MM.1S (cell line): ENCODE measurements around the gene TSPAN5.

Experiments used
- EZH2 ChIP-seq: fragments of 300-600 bp; sonication (generic); optimal IDR thresholded peaks from 2 replicates; pipeline ENCODE3; 2017; ENCODE audit warnings: low read depth, mild to moderate bottlenecking, antibody characterized with exemption, low read length, mixed read lengths
- EZH2phosphoT487 ChIP-seq: fragments of 300-600 bp; sonication (generic); IDR thresholded peaks from 2 replicates; pipeline ENCODE4 v1.6.1; 2018; ENCODE audit warnings: antibody characterized with exemption, low read length
- TF ChIP-seq, protein P1 (sequence below): fragments of 300-600 bp; sonication (generic); IDR thresholded peaks from 2 replicates; pipeline ENCODE4 v1.5.1; 2016; ENCODE audit warnings: antibody characterized with exemption, low read length, mixed read lengths

DNA sequence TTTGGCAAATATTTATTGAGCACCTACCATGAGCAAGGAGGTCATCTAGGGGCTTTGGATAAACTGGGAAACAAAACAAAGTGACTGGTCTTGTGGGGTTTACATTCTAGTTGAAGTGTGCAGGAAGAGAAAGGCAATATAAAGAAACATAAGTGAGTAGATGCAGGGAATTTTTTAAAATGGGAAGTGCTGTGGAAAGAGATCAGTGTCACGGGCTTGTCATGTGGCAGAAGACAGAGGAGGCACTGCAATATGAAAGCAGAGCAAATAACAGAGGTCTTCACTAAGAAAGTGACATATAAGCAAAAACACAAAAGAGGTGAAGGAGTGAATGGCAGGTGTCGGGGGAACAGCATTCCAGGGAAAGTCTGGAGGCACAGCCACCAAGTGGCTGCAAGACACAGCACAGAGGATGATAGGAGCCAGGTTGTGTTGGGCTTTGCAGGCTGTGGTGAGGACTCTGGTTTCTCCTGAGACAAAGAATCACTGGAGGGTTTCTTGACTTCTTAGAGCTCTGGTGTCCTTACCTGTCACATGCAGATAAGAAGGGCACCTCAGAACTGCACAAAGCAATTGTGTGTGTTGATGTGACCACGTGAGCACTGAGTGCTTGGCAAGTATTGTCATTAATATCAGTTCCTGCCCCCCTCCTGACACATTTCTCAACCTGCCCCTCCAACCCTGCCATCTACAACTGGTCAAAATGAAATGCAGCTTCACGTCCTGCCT is 143.5 kb downstream of the TSPAN5 start:
- TF ChIP-seq EZH2 (no peak), EZH2phosphoT487 (no peak)
- TF ChIP-seq, protein P1, sequence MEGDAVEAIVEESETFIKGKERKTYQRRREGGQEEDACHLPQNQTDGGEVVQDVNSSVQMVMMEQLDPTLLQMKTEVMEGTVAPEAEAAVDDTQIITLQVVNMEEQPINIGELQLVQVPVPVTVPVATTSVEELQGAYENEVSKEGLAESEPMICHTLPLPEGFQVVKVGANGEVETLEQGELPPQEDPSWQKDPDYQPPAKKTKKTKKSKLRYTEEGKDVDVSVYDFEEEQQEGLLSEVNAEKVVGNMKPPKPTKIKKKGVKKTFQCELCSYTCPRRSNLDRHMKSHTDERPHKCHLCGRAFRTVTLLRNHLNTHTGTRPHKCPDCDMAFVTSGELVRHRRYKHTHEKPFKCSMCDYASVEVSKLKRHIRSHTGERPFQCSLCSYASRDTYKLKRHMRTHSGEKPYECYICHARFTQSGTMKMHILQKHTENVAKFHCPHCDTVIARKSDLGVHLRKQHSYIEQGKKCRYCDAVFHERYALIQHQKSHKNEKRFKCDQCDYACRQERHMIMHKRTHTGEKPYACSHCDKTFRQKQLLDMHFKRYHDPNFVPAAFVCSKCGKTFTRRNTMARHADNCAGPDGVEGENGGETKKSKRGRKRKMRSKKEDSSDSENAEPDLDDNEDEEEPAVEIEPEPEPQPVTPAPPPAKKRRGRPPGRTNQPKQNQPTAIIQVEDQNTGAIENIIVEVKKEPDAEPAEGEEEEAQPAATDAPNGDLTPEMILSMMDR: no peak
